Measurements from ENCODE around the gene UBE2Q1.

DNA sequence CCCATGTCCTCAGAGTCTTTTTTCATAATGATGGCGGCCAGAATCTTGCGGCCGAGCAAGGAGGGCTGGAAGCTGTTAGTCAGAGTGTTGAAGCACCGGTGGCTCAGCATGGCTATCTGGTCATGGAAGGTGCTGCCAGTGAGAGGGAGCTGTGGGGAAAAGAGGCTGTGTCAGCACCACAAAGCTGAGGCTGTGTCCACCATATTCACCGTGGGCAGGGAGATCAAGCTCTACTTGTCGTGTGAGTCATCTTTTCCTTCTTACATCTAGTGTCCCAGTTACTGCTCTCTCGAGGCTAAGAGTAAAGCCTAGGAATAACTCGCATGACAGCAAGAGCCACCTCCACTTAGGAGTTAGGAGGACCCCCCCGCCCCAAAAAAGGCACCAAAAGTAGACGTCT, 31.3 kb upstream of the UBE2Q1 start:
- TF ChIP-seq RFX5 (IDR thresholded peaks at IDR 0.05; ENCODE audit: borderline replicate concordance, low read depth, low read length) (no peak), PHF8 (conservative IDR thresholded peaks at IDR 0.05; ENCODE audit: low read depth, low read length) (no peak), CHD2 (IDR thresholded peaks at IDR 0.05; ENCODE audit: low read length) (no peak), POLR2AphosphoS5 (IDR thresholded peaks at IDR 0.05; ENCODE audit: low read depth, low read length) (no peak)
- TF ChIP-seq, protein P1, sequence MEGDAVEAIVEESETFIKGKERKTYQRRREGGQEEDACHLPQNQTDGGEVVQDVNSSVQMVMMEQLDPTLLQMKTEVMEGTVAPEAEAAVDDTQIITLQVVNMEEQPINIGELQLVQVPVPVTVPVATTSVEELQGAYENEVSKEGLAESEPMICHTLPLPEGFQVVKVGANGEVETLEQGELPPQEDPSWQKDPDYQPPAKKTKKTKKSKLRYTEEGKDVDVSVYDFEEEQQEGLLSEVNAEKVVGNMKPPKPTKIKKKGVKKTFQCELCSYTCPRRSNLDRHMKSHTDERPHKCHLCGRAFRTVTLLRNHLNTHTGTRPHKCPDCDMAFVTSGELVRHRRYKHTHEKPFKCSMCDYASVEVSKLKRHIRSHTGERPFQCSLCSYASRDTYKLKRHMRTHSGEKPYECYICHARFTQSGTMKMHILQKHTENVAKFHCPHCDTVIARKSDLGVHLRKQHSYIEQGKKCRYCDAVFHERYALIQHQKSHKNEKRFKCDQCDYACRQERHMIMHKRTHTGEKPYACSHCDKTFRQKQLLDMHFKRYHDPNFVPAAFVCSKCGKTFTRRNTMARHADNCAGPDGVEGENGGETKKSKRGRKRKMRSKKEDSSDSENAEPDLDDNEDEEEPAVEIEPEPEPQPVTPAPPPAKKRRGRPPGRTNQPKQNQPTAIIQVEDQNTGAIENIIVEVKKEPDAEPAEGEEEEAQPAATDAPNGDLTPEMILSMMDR (IDR thresholded peaks at IDR 0.05; ENCODE audit: control extremely low read depth in 1 of 3, insufficient read depth in 1 of 3, low read depth in 1 of 3, low read length in 3 of 3), result no peak

All from H1 (cell line).